ENCODE results near the gene PODXL.

PODXL gene

GRCh38 chr7:131499801-131500200 lies 56.6 kb downstream of the PODXL start:
- no peaks in the 10 kb centered on the region for H4K20me1 ChIP-seq (ENCODE audit: low read depth, low read length)
- no peak overlapping the region for H3K4me2 ChIP-seq (ENCODE audit: low read depth, low read length, poor library complexity, severe bottlenecking)
- no peaks in the 10 kb centered on the region for H3K36me3 ChIP-seq (ENCODE audit: low read length)
- no peaks in the 10 kb centered on the region for H3K27me3 ChIP-seq (ENCODE audit: low read length)
- no peaks in the 10 kb centered on the region for H3K79me2 ChIP-seq (ENCODE audit: insufficient read depth, low read length)
- H3K9me3 ChIP-seq (ENCODE audit: insufficient read depth, low read length), result no peaks in the 10 kb centered on the region
- H2AFZ ChIP-seq (ENCODE audit: low read depth, low read length, severe bottlenecking), result no peak overlapping the region
- H3K27ac ChIP-seq (ENCODE audit: low read depth, low read length), result no peak overlapping the region
- TF ChIP-seq CTCF (IDR thresholded peaks at IDR 0.05; ENCODE audit: insufficient read depth, low read length, poor library complexity, severe bottlenecking), result no peak
- TF ChIP-seq EZH2phosphoT487 (conservative IDR thresholded peaks at IDR 0.05; ENCODE audit: low read length), result no peak
- H3F3A ChIP-seq (ENCODE audit: insufficient read depth), result no peaks in the 10 kb centered on the region; the same call in 1 of the 2 replicates
- no peaks in the 10 kb centered on the region for H3K9me2 ChIP-seq (replicated peaks; ENCODE audit: insufficient read depth, low read length)
- no peak overlapping the region for H3K4me3 ChIP-seq (ENCODE audit: insufficient read depth, low read length, poor library complexity, severe bottlenecking)
- H3K9ac ChIP-seq (ENCODE audit: low read length), result no peak overlapping the region

DNA sequence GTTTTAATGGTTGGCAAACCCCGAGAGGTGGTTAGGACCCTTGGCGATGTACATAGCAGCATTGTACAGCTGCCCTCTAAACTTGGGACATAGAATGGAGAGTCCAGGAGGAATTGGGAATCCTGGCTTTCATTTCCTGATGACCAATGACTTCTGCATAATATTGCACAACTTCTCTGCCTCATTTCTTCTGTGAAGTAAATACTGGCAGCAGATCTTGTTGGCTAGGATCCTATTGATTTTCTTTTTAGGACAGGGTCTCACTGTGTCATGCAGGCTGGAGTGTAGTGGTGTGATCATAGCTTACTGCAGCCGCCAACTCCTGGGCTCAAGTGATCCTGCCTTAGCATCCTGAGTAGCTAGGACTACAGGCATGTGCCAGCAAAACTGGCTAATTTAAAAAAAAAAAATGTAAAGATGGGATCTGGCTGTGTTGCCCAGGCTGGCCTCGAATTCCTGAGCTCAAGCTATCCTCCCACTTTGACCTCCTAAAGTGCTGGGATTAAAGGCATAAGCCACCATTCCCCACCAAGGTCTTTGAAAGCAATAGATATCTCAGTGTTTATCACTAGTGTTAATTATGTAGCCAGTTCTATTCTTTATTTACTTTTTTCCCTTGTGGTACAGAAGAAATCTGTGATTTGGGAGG lies 58.1 kb downstream of the PODXL start:
- no peaks in the 10 kb centered on the region; the same call in 1 of the 2 replicates for H3F3A ChIP-seq (ENCODE audit: insufficient read depth)
- H3K4me2 ChIP-seq (ENCODE audit: low read depth, low read length, poor library complexity, severe bottlenecking), result no peak overlapping the region
- H3K27ac ChIP-seq (ENCODE audit: low read depth, low read length), result no peak overlapping the region
- H3K9me3 ChIP-seq (ENCODE audit: insufficient read depth, low read length), result no peaks in the 10 kb centered on the region
- H3K36me3 ChIP-seq (ENCODE audit: low read length), result no peaks in the 10 kb centered on the region
- no peaks in the 10 kb centered on the region for H4K20me1 ChIP-seq (ENCODE audit: low read depth, low read length)
- no peaks in the 10 kb centered on the region for H3K79me2 ChIP-seq (ENCODE audit: insufficient read depth, low read length)
- no peak overlapping the region for H3K9ac ChIP-seq (ENCODE audit: low read length)
- H3K27me3 ChIP-seq (ENCODE audit: low read length), result no peaks in the 10 kb centered on the region
- no peak overlapping the region for H3K4me3 ChIP-seq (ENCODE audit: insufficient read depth, low read length, poor library complexity, severe bottlenecking)
- TF ChIP-seq CTCF (IDR thresholded peaks at IDR 0.05; ENCODE audit: insufficient read depth, low read length, poor library complexity, severe bottlenecking) (no peak), EZH2phosphoT487 (conservative IDR thresholded peaks at IDR 0.05; ENCODE audit: low read length) (no peak)
- no peak overlapping the region for H2AFZ ChIP-seq (ENCODE audit: low read depth, low read length, severe bottlenecking)
- H3K9me2 ChIP-seq (replicated peaks; ENCODE audit: insufficient read depth, low read length), result no peaks in the 10 kb centered on the region

DNA sequence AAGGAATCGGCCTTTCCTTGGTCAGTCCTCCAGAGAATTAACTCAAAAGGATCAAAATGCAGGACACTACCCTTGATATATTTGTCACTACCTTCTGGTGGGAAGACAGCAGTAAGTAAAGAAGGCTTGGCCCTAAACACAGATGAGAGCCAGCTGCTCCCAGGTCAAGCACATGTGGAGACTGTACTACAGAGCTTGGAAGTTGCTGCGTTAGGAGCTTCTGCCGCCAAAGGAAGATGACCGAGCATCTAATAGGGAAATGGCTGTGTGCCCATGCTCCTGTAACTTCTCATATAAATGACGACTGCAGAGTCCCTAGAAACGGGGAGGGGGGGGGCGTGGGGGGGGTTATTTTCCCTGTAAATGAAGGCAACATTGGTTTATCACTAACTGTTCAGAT lies 59.0 kb downstream of the PODXL start:
- Histone ChIP-seq H3K4me3 (ENCODE audit: insufficient read depth, low read length, poor library complexity, severe bottlenecking) (no peak overlapping the region), H3K79me2 (ENCODE audit: insufficient read depth, low read length) (no peaks in the 10 kb centered on the region), H3F3A (ENCODE audit: insufficient read depth) (no peaks in the 10 kb centered on the region; the same call in 1 of the 2 replicates), H3K9me3 (ENCODE audit: insufficient read depth, low read length) (no peaks in the 10 kb centered on the region), H3K27me3 (ENCODE audit: low read length) (no peaks in the 10 kb centered on the region), H3K4me2 (ENCODE audit: low read depth, low read length, poor library complexity, severe bottlenecking) (no peak overlapping the region), H2AFZ (ENCODE audit: low read depth, low read length, severe bottlenecking) (no peak overlapping the region), H3K27ac (ENCODE audit: low read depth, low read length) (no peak overlapping the region), H3K36me3 (ENCODE audit: low read length) (no peaks in the 10 kb centered on the region), H3K9me2 (replicated peaks; ENCODE audit: insufficient read depth, low read length) (no peaks in the 10 kb centered on the region), H4K20me1 (ENCODE audit: low read depth, low read length) (no peaks in the 10 kb centered on the region), H3K9ac (ENCODE audit: low read length) (no peak overlapping the region)
- no peak for TF ChIP-seq EZH2phosphoT487 (conservative IDR thresholded peaks at IDR 0.05; ENCODE audit: low read length)
- TF ChIP-seq CTCF (IDR thresholded peaks at IDR 0.05; ENCODE audit: insufficient read depth, low read length, poor library complexity, severe bottlenecking), result no peak

Data from SU-DHL-6 (cell line).